GM19455 (cell line): ENCODE results near the gene BOD1.
A peak's percentile ranks its signal among the peaks of the same experiment; 100 is the strongest.
"Not testable (repeated sequence)": the region's sequence is repeated elsewhere in the genome, so short reads cannot be mapped to it uniquely, and the experiment has no call there.

ENCODE experiments used
- ATAC-seq: cut with Tn5 transposase; IDR thresholded peaks from one replicate; pipeline ENCODE4 v1.9.1; 2021; ENCODE audit not compliant: unreplicated experiment

The BOD1 gene

GRCh38 chr5:173620784-173621183 lies 4.3 kb upstream of the BOD1 start:
- no peak for ATAC-seq

GRCh38 chr5:173618927-173619519 lies 2.6 kb upstream of the BOD1 start:
- no peak for ATAC-seq

GRCh38 chr5:173615884-173616576 lies 420 bp downstream of the BOD1 start:
- ATAC-seq = peak; percentile 63

- ATAC-seq = no peak
These were observed 1.9 kb downstream of the BOD1 start for GRCh38 chr5:173614591-173614990.

- ATAC-seq = no peak
These were observed 2.9 kb downstream of the BOD1 start for GRCh38 chr5:173613433-173614159.

GRCh38 chr5:173612948-173613347 lies 3.5 kb downstream of the BOD1 start:
- ATAC-seq = no peak

- ATAC-seq = no peak
These were observed 4.7 kb downstream of the BOD1 start for GRCh38 chr5:173611706-173612105.

GRCh38 chr5:173604141-173604540 lies 12.3 kb downstream of the BOD1 start:
- ATAC-seq = no peak

- ATAC-seq = no peak
These were observed 14.0 kb downstream of the BOD1 start for GRCh38 chr5:173602423-173602822.

GRCh38 chr5:173598686-173599085 lies 17.8 kb downstream of the BOD1 start:
- no peak for ATAC-seq

- no peak for ATAC-seq
These were observed 19.1 kb downstream of the BOD1 start for GRCh38 chr5:173597304-173597703.

- no peak for ATAC-seq
These were observed 20.6 kb downstream of the BOD1 start for GRCh38 chr5:173595841-173596240.

GRCh38 chr5:173594061-173594460 lies 22.4 kb downstream of the BOD1 start:
- no peak for ATAC-seq

- no peak for ATAC-seq
These were observed 24.3 kb downstream of the BOD1 start for GRCh38 chr5:173592050-173592669.

GRCh38 chr5:173591056-173591514 lies 25.4 kb downstream of the BOD1 start:
- no peak for ATAC-seq

GRCh38 chr5:173590436-173591055 lies 25.9 kb downstream of the BOD1 start:
- ATAC-seq = no peak

GRCh38 chr5:173586133-173586532 lies 30.3 kb downstream of the BOD1 start:
- ATAC-seq = not testable (repeated sequence)

- ATAC-seq = no peak
These were observed 33.1 kb downstream of the BOD1 start for GRCh38 chr5:173583346-173583745.

- ATAC-seq = no peak
These were observed 34.0 kb downstream of the BOD1 start for GRCh38 chr5:173582216-173583111.
